Stimulated activated CD4-positive, alpha-beta T cell treated with anti-CD3 and anti-CD28 coated beads, Interleukin-4, amount 100 ng/mL, for 48 hours (primary cell): Measurements from ENCODE around the gene EXTL1.

ENCODE experiments used
- DNase-seq, 2 donors: peaks; one replicate each; pipeline ENCODE4 v3.0.0-alpha.2; 2020; ENCODE audit warnings: low read depth in 2 of 2

EXTL1 gene

DNA sequence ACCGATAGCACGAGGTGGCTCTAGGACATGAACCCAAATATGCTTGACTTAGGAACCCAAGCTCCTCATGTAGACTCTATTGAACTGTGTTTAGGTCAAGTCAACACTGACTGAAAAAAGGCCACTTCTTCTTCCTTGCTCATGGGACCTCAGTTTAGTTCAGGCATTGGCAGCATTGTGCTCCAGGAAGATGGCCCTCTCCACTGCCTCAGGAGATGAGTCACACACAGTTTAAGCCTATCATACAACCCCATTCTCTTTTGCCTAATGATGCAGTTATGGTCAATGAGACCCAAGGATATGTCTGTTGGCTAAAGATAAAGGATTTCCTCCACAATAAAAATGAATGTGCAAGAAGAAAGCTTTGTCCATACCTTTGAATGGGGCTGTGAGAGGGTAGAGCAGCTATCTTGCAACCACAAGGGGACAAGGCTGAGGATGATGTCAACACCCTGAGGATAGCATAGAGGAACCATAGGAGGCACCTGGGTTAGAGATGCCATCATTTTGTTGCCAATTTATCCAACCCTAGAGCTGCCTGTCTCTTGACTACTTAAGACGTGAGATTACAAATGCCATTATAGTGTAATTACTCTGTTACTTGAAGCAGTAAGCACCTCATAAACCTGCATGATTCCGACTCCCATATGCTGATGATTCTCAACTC is 48.9 kb downstream of the EXTL1 start:
- DNase-seq = no peak

DNA sequence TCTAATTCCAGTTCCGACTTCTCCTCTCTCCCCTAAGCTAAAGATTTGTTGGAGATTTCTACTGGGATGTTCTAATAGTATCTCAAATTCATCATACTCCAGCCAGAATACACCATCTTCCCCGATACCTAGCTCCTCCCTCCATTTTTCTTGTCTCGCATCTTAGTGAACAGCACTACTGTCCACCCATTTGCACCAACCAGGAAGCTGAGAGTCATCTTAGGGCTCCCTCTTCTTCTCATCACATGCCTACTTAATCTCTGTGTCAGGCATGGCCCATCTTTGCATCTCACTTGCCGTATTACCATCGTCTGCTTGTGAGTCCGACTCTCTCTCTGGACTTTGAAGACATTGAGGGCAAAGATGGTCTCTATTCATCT is 49.4 kb downstream of the EXTL1 start:
- DNase-seq = no peak

DNA sequence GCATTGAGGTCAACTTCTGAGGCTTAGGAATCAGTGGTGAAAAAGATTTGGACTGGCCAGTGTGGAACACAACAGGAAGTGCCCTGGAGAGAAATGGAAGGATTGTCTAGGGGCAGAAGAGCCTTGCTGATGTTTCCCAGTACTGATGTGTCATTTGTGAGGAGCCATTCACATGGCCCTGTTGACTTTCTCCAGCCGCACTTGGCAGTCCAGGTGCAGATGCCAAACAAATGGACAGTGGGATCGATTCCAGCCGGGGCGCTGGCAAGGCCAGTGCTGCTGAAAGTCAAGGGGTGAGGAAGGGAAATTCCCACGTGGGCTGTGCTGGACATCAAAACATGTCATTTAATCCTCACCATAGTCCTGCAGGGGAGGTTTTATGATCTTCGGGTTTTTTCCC is 50.7 kb downstream of the EXTL1 start:
- DNase-seq = no peak

DNA sequence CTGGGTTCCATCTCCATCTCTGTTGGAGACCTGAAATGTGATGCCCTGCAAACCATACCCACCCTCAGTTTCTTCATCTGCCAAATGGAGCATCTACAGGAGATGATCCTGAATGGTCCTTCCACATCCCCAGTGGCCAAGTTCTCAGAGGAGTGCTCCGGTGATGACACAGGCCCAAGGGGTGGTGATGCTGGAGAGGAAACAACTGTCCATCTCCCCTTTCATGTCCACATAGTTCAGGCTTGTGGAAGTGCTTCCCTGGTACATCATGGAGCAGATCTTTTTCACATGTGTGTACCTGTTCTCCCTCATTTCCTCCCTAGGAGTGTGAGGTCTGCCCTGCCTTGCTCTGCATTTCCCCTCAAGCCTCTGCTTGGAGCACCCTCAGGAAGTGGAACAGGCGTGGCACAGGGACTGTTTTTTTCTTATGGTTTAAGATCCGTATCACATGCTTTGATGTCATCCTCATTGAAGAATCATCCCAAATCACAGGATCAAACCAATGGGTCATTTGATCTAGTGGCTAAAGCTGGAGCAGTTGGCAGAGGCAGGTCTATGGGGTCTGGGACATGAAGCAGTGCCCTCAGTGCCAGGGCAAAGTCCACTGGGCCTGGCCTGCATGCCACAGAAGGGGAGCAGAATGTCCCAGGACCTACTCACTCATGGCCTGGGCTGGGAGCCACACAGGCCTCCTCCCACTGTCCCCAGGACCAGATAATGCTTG is 54.0 kb downstream of the EXTL1 start:
- no peak for DNase-seq

DNA sequence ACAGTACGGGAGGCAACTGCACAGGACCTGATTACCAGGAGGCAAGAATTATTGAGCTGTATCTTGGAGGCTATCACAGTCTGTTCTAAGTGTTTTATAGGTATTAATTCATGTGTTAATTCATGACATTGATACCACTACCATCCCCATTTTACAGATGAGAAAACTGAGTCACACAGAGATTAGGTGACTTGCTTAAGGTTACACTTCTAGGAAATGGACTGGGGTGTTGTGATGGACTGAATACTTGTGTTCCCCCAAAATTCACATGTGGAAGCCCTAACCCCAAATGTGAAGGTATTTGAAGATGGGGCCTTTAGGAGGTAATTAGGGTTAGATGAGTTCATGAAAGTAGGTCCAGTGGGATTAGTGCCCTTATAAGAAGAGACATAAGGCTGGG is 55.9 kb downstream of the EXTL1 start:
- no peak for DNase-seq

DNA sequence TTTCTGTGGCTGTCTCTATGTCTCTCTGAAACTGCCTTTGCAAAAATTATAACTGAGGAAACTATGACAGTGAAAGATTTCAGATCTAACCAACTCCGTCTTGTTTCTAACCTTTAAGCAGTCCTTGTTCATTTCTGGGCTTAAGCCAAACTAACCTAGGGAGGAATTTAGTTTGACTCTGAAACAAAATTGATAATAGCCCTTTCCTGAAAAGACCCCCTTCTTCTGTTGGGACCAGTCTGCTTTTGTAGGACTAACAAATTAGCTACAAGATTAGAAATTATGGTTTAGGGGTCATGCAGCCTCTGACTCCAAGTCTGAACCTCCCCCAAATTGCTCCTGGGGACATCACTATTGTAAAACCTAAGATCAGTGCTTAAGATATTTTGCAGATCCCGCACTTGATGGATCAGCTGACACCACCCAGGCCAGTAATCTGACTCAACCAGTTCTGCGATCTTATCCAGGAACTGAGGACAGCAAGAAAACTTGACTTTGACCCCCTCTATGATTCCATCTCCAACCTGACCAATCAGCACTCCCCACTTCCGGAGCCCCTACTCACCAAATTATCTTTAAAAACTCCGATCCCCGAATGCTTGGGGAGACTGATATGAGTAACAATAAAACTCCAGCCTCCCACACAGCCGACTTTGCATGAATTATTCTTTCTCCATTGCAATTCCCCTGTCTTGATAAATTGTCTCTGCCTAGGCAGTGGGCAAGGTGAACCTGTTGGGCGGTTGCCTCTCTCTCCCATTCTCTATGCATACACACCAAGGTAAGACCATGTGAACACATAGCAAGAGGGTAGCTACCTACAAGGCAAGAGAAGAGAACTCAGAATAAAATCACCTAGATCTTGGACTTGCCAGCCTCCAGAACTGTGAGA is 57.0 kb downstream of the EXTL1 start:
- DNase-seq = no peak

DNA sequence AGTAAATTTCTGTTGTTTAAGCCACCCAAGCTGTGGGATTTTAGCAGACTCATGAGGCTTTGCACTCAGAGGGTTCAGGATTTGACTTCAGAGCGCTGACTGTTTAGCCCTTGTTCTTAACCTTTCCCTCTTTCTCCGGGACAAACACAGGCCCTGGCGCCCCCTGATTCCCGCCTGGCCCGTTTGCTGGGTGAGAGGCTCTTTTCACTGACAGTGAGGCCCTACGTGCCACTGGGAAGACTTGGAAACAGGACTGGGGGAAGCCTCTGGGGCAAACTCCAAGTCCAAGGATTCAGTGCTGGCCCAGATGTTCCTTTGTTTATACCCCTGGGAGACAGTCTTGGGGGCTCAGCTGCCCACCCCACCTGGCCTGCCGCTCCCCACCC is 57.6 kb downstream of the EXTL1 start:
- DNase-seq = no peak

DNA sequence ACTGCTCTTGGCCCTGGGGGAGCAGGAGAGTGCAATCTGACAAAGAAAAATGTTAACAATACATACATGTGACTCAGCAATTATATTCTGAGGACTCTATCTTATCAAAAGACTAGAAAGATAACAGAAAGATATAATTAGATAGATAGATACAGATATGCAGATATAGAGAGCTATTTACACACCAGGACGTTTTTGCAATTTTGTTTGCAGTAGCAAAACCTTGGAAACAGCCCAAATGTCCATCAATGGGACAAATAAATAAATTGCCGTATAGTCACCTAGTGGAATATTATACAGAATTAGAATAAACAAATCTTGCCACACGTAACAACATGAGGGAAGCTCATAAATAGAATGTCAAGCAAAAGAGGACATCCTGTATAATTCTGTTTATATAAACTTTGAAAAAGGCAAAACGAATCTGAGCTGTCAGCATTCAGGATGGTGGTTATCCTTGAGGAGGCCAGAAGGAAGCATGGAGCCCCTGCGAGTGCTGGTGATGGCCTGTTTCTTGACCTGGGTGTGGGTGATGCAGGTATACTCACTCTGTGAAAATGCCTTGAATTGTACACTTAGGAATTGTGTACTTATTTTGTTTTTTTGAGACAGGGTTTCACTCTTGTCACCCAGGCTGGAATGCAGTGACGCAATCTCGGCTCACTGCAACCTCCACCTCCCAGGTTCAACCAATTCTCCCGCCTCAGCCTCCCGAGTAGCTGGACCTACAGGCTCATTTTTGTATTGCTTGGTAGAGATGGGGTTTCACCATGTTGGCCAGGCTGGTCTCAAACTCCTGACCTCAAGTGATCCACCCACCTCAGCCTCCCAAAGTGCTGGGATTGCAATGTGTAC is 58.6 kb downstream of the EXTL1 start:
- DNase-seq = no peak

DNA sequence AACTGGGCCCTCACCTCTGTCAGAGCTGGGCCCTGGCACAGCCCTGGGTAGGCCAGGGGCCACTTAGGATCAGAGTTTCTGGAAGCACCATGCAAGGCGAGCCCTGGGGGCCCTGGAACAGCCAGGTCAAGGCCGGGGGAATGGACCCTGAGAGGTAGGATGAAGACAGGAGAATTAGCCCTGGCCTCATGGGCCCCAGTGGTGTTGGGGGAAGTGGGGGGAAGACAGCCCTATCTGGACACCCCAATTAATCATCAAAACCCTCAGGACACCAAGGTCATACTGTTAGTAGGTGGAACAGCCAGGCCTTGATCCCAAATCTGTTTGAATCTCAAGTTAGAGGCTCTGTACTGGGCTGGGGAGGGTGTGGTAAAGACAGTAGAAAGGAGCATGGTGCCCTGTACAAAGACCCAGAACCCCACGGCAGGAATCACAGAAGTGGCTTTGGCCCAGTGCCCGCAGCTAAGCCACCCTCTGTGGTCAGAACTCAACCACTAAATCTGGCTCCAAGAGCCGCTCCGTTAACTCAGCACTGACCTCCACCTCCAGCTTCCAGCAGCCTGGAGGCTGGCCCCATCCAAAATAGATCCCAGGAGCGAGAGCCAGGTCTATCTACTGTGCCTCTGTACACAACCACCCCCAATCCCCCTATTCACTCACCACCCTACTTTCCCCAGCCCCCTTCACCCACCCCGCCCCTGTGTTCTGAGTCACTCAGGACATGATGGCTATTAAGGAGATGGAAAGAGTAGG is 59.9 kb downstream of the EXTL1 start:
- no peak for DNase-seq

DNA sequence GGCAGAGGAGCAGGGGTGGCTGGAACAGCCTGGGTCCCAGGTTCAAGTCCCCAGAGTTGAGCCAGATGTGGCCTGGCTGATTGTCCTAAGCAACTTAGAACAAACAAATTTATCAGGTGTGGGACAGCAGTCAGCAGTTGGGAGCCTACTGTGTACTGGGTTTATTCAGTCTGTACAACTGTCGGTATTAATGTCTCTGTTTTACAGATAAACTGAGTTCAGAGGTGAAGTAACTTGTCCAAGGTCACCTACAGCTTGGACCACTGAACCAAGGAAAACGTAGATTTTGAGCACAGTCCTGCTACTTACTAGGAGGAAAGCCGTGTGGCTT is 60.4 kb downstream of the EXTL1 start:
- no peak for DNase-seq

DNA sequence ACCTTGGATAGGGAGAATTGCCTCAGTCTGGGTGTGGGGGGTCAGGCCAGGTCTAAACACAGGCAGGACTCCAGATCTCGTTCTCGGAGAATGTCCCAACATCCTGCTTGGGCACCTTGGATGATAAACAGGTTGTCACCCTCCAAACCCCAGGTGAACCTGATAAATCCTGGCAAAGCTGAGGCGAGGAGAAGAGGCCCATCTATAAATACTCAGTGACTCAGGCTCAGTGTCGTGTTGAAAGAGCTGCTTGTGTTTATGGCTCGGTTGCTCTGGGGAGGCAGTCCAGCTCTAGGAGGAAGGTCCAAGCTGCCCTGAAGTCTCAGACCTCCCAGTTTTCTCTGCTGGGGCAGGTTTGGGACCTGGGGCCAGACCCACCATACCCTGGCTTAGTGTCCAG is 61.6 kb downstream of the EXTL1 start:
- no peak for DNase-seq

DNA sequence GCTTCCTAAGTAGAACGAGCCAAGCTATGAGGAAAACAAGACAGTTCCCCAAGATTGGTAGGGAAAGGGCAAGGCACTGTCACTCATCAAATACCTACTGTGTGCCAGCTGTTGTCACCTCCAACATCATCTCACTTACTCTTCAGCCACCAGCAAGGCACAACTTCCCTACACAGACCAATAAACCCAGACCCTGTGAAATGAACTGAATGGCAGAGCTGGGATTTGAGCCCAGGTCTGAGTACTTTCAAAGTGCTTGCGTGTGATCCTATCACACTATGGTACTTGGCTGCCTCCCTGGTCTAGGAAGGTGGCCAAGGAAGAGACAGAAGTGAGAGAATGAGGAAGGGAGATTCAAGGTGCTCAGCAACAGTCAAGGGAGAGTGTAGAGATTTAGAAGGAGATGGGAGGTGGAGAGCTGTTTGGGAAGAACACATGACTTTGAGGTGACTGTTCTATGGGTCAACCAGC is 62.6 kb downstream of the EXTL1 start:
- DNase-seq = no peak

DNA sequence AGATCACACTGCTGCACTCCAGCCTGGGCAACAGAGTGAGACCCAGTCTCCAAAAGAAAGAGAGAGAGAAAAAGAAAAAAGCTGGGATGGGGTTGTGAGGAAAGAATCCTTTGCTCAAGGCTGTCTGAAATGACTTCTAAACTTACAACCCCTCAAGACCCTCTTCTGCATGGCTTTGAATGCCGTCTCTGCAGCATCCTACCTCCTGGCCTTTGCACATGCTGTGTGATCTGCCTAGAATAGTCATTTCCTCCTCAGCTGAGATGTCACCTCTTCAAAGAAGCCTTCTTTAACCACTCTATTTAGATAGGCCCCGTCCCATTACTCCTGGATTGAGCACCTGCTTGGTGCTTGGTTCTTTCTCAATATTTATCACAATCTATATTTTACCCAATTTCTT is 63.3 kb downstream of the EXTL1 start:
- DNase-seq = no peak
